ENCODE measurements around the gene COL26A1. TPM values are rescaled to one million over a fixed set of nuclear protein-coding genes. Genes with fewer than 3 reads are reported as not detected.

COL26A1 gene
- total RNA-seq, 4 donors from 2014 or later = not detected

DNA sequence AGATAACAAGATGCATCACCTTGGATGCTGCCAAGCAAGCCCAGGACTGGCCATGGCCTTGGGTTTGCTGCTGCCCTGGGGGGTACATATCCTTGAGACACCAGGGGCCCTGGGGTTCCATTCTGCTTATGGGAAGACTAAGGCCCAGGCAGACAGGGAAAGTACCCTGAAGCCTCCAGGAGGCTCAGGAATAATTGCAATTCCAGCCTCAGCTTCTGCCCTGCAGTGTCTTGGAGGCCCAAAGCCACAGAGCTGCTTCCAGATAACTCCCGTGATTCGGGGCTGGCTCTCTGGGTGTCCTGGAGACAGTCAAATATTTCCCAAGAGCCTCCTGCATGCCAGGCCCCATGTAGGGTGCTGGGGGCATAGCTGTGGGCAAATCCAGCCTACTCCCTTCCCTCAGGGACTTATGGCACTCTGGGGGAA is 243.8 kb downstream of the COL26A1 start:
- TF ChIP-seq POLR2A (IDR thresholded peaks at IDR 0.05) (no peak), CTCF (IDR thresholded peaks at IDR 0.05 in 4 of 5, conservative IDR thresholded peaks at IDR 0.05 in 1 of 5) (no peak)
- no peaks in the 10 kb centered on the region for H3K27me3 ChIP-seq
- H3K4me1 ChIP-seq = peaks cover 0 to 4% of the 10 kb centered on the region in 2 donors
- in situ Hi-C loops (cut with MboI; ENCODE audit: low sequenced_read_pairs in 4 of 4) (no loop called here), intact Hi-C loops (cut with DNase I; ENCODE audit: low total_unique reads) (loop anchor here (10.0 kb wide), 1 partner anchor 628 kb away; no protein-coding TSS in a partner anchor)
- DNase-seq = no peak
- no peaks in the 10 kb centered on the region for H3K9me3 ChIP-seq
- no peak for ATAC-seq
- H3K27ac ChIP-seq = no peak overlapping the region
- no peaks in the 10 kb centered on the region for H3K36me3 ChIP-seq
- no peak overlapping the region for H3K4me3 ChIP-seq

Other genes starting within 250 kb of the COL26A1 start
- 10 to 100 TPM in 3 of 4 donors, 1 to 10 TPM in 1; 5.9 to 21.7 (median 12.3) TPM for gene SERPINE1, start 235.8 kb upstream of the COL26A1 start, total RNA-seq
- gene AP1S1, start 208.4 kb upstream of the COL26A1 start, total RNA-seq = 10 to 100 TPM in 3 of 4 donors, 1 to 10 TPM in 1; 5.5 to 24.4 (median 15.6) TPM
- gene VGF, start 197.3 kb upstream of the COL26A1 start, total RNA-seq = not detected
- gene NAT16, start 182.6 kb upstream of the COL26A1 start, total RNA-seq = not detected
- gene MOGAT3, start 161.8 kb upstream of the COL26A1 start, total RNA-seq = not detected
- 10 to 100 TPM in 3 of 4 donors, 1 to 10 TPM in 1; 8.2 to 24.2 (median 15.5) TPM for gene PLOD3, start 145.3 kb upstream of the COL26A1 start, total RNA-seq
- gene ZNHIT1, start 144.7 kb upstream of the COL26A1 start, total RNA-seq = 10 to 100 TPM; 66.7 to 83.9 (median 71.9) TPM
- gene CLDN15, start 125.1 kb upstream of the COL26A1 start, total RNA-seq = 1 to 10 TPM in 3 of 4 donors, under 1 TPM in 1; 0.87 to 3.2 (median 1.4) TPM
- 100 to 1,000 TPM; 319 to 467 (median 364) TPM for gene FIS1, start 117.8 kb upstream of the COL26A1 start, total RNA-seq
- gene IFT22, start 41.1 kb upstream of the COL26A1 start, total RNA-seq = 10 to 100 TPM; 13.4 to 32.3 (median 28.9) TPM

All from gastrocnemius medialis (tissue), 4 donors.